AG04449 (cell line): ENCODE results near the gene CCL11.

Experiments
- CTCF ChIA-PET: fragments of 350-600 bp; formaldehyde crosslinking; extraction: SDS; loops from one replicate; lab custom pipeline; 2021; ENCODE audit warnings: antibody characterized with exemption; lab: Yijun Ruan, JAX
- POLR2A ChIA-PET: fragments of 400-600, 350-600 bp; formaldehyde crosslinking; extraction: SDS; loops from one replicate; lab custom pipeline; 2020; ENCODE audit warnings: antibody characterized with exemption, inconsistent platforms; lab: Yijun Ruan, JAX
- DNase-seq: peaks from one replicate; pipeline ENCODE4 v3.0.0-alpha.2; 2010; ENCODE audit warnings: low read depth, low spot score
- H3K4me3 ChIP-seq: 2 replicates; pipeline ENCODE4 v1.5.1; 2011; ENCODE audit warnings: low read depth, mild to moderate bottlenecking, control low read depth, low read length
- TF ChIP-seq, protein P1 (sequence below): IDR thresholded peaks from one replicate; pipeline ENCODE4 v1.5.1; 2011; ENCODE audit warnings: mild to moderate bottlenecking, moderate library complexity, low read length, control low read depth, inconsistent platforms; ENCODE audit not compliant: insufficient read depth; ENCODE audit errors: missing control alignments

CCL11 gene

GRCh38 chr17:34299027-34299426 is 13.5 kb downstream of the CCL11 start:
- TF ChIP-seq, protein P1, sequence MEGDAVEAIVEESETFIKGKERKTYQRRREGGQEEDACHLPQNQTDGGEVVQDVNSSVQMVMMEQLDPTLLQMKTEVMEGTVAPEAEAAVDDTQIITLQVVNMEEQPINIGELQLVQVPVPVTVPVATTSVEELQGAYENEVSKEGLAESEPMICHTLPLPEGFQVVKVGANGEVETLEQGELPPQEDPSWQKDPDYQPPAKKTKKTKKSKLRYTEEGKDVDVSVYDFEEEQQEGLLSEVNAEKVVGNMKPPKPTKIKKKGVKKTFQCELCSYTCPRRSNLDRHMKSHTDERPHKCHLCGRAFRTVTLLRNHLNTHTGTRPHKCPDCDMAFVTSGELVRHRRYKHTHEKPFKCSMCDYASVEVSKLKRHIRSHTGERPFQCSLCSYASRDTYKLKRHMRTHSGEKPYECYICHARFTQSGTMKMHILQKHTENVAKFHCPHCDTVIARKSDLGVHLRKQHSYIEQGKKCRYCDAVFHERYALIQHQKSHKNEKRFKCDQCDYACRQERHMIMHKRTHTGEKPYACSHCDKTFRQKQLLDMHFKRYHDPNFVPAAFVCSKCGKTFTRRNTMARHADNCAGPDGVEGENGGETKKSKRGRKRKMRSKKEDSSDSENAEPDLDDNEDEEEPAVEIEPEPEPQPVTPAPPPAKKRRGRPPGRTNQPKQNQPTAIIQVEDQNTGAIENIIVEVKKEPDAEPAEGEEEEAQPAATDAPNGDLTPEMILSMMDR = no peak
- POLR2A ChIA-PET = no interaction called here
- no peak for DNase-seq
- CTCF ChIA-PET = interaction anchor here (0.9 kb wide), 1 partner anchor 43 kb away, joined by 4 read pairs; no protein-coding TSS in a partner anchor
- H3K4me3 ChIP-seq = no peak overlapping the region

DNA sequence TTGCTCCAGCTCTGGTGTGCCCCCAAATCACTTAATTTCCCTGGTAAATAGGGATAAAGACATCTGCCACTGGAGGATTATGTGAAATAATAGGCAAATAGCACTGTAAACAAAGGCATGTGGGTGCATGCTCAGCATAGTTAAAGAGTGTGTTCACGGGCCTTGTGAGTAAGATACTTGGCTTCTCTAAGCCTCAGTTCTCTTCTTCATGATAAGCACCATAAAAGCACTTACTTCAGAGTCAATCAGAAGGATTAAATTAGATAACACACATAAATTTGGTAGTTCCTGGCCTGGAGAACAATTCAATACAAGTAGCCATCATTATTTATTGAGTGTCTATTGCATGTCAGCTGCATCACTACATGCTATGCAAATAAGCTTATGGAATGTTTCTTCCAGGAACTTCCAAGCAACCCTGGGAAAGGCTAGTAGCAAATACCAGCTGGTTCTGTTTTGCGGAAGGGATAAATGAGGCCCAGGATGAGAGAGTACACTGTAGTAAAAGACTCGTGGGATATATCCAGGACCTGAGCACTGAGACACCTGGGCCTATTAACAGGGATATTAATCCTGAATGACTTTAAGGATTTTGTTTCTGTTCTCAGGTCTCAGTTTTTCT is 14.5 kb downstream of the CCL11 start:
- CTCF ChIA-PET = interaction anchor here (0.9 to 14.9 kb wide), 8 partner anchors 9 to 98 kb away, joined by 3 to 183 read pairs (median 6); partner anchors contain the start of genes CCL1 and CCL2
- H3K4me3 ChIP-seq = no peak overlapping the region
- TF ChIP-seq, protein P1 = no peak
- DNase-seq = no peak
- POLR2A ChIA-PET = interaction anchor here (1.7 to 2.2 kb wide), 2 partner anchors 45 to 48 kb away, joined by 12 to 16 read pairs; partner anchors contain the start of gene CCL2

- ChIA-PET POLR2A (interaction anchor here (0.5 to 2.2 kb wide), 3 partner anchors 46 to 1132 kb away, joined by 4 to 16 read pairs (median 12); partner anchors contain the start of gene CCL2), CTCF (interaction anchor here (1.1 to 14.9 kb wide), 10 partner anchors 8 to 99 kb away, joined by 3 to 183 read pairs (median 5); partner anchors contain the start of genes CCL1, CCL2 and CCL8)
- no peak for DNase-seq
- TF ChIP-seq, protein P1 = no peak
- no peak overlapping the region for H3K4me3 ChIP-seq
Measured at GRCh38 chr17:34300652-34301370, 15.3 kb downstream of the CCL11 start.

DNA sequence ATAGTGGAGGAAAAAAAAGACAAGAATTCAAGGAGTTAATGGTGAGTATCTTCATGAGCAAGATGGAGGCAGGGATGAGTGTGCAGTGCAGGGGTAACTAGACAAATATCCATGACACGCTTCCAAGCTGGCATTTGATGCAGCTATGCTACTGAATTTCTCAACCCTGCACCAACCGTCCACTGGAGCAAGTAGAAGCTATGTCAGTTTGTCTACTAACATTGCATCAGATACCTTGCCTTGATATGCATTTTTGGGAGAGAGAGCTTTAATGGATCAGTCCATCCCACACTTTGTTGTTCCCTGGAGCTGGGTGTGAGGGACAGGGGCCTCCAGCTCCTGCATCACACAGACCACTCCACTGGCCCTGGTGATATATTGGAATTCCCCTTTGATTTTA is 16.4 kb downstream of the CCL11 start:
- CTCF ChIA-PET = interaction anchor here (1.2 to 14.9 kb wide), 5 partner anchors 8 to 100 kb away, joined by 3 to 183 read pairs (median 11); partner anchors contain the start of genes CCL1, CCL2 and CCL8
- POLR2A ChIA-PET = interaction anchor here (1.1 kb wide), 1 partner anchor 63 kb away, joined by 3 read pairs; no protein-coding TSS in a partner anchor
- H3K4me3 ChIP-seq = no peak overlapping the region
- DNase-seq = no peak
- TF ChIP-seq, protein P1 = no peak

- DNase-seq = no peak
- POLR2A ChIA-PET = interaction anchor here (1.1 kb wide), 1 partner anchor 64 kb away, joined by 3 read pairs; no protein-coding TSS in a partner anchor
- no peak overlapping the region for H3K4me3 ChIP-seq
- TF ChIP-seq, protein P1 = no peak
- CTCF ChIA-PET = interaction anchor here (1.8 to 14.9 kb wide), 4 partner anchors 17 to 100 kb away, joined by 4 to 183 read pairs (median 87); partner anchors contain the start of genes CCL1, CCL2 and CCL8
Measured at GRCh38 chr17:34302636-34303035, 17.1 kb downstream of the CCL11 start.

GRCh38 chr17:34303606-34304005 is 18.1 kb downstream of the CCL11 start:
- TF ChIP-seq, protein P1 = no peak
- DNase-seq = no peak
- ChIA-PET POLR2A (no interaction called here), CTCF (interaction anchor here (1.2 to 14.9 kb wide), 3 partner anchors 9 to 101 kb away, joined by 3 to 183 read pairs (median 163); partner anchors contain the start of gene CCL1)
- H3K4me3 ChIP-seq = no peak overlapping the region
